GM19099 (cell line): ENCODE measurements around the gene POFUT1.

Experiments used
- POLR2A ChIP-seq: IDR thresholded peaks from 3 replicates; pipeline ENCODE4 v1.6.1; 2011; ENCODE audit warnings: low read depth; ENCODE audit not compliant: insufficient read length; ENCODE audit errors: extremely low read depth

Gene POFUT1

GRCh38 chr20:32201977-32202363 lies 5.7 kb upstream of the POFUT1 start:
- TF ChIP-seq POLR2A: no peak

- TF ChIP-seq POLR2A: no peak
Measured at GRCh38 chr20:32203356-32204204, 4.1 kb upstream of the POFUT1 start.

GRCh38 chr20:32204205-32205109 lies 3.2 kb upstream of the POFUT1 start:
- no peak for TF ChIP-seq POLR2A

- TF ChIP-seq POLR2A: no peak
Measured at GRCh38 chr20:32205110-32205842, 2.4 kb upstream of the POFUT1 start.

- TF ChIP-seq POLR2A: no peak
Measured at GRCh38 chr20:32205843-32206759, 1.6 kb upstream of the POFUT1 start.

GRCh38 chr20:32206760-32207625 lies 687 bp upstream of the POFUT1 start:
- TF ChIP-seq POLR2A: no peak

- no peak for TF ChIP-seq POLR2A
Measured at GRCh38 chr20:32208499-32209154, 947 bp downstream of the POFUT1 start.

- TF ChIP-seq POLR2A: no peak
Measured at GRCh38 chr20:32209850-32210605, 2.3 kb downstream of the POFUT1 start.

- no peak for TF ChIP-seq POLR2A
Measured at GRCh38 chr20:32213870-32214269, 6.2 kb downstream of the POFUT1 start.

GRCh38 chr20:32215147-32215546 lies 7.5 kb downstream of the POFUT1 start:
- TF ChIP-seq POLR2A: no peak

GRCh38 chr20:32215729-32216128 lies 8.0 kb downstream of the POFUT1 start:
- no peak for TF ChIP-seq POLR2A
